DMS53 treated with DMSO at 0.1 percent for 48 hours (cell line): ENCODE results near the gene ZHX3.

Experiments used
- DNase-seq: peaks from one replicate; lab custom pipeline; 2025; ENCODE audit not compliant: unreplicated experiment; lab: John Stamatoyannopoulos, UW

Gene ZHX3

GRCh38 chr20:41173791-41174341 lies 143.7 kb downstream of the ZHX3 start:
- DNase-seq = no peak

GRCh38 chr20:41173161-41173721 lies 144.3 kb downstream of the ZHX3 start:
- DNase-seq = peak; percentile 44

GRCh38 chr20:41172296-41173140 lies 145.0 kb downstream of the ZHX3 start:
- DNase-seq = no peak

GRCh38 chr20:41171736-41172295 lies 145.7 kb downstream of the ZHX3 start:
- no peak for DNase-seq

GRCh38 chr20:41170386-41171105 lies 147.0 kb downstream of the ZHX3 start:
- DNase-seq = no peak

GRCh38 chr20:41169791-41170351 lies 147.7 kb downstream of the ZHX3 start:
- no peak for DNase-seq

GRCh38 chr20:41169162-41169690 lies 148.3 kb downstream of the ZHX3 start:
- no peak for DNase-seq

GRCh38 chr20:41168281-41169161 lies 149.0 kb downstream of the ZHX3 start:
- no peak for DNase-seq

- no peak for DNase-seq
These were observed 149.9 kb downstream of the ZHX3 start for GRCh38 chr20:41167481-41168253.

- no peak for DNase-seq
These were observed 150.4 kb downstream of the ZHX3 start for GRCh38 chr20:41167118-41167470.

GRCh38 chr20:41166201-41167117 lies 151.1 kb downstream of the ZHX3 start:
- no peak for DNase-seq

GRCh38 chr20:41165001-41165882 lies 152.3 kb downstream of the ZHX3 start:
- no peak for DNase-seq

- no peak for DNase-seq
These were observed 153.7 kb downstream of the ZHX3 start for GRCh38 chr20:41163821-41164220.

GRCh38 chr20:41162396-41162795 lies 155.1 kb downstream of the ZHX3 start:
- no peak for DNase-seq

GRCh38 chr20:41161886-41162285 lies 155.6 kb downstream of the ZHX3 start:
- DNase-seq = no peak

GRCh38 chr20:41160686-41161085 lies 156.8 kb downstream of the ZHX3 start:
- no peak for DNase-seq

GRCh38 chr20:41159547-41159946 lies 158.0 kb downstream of the ZHX3 start:
- no peak for DNase-seq
